ENCODE data around the gene FAXDC2. TPM values are rescaled to one million over a fixed set of nuclear protein-coding genes. Genes with fewer than 3 reads are reported as not detected.

Gene FAXDC2
- total RNA-seq, 2 experiments from 2014 or later = 0.10 to 0.13 TPM

DNA sequence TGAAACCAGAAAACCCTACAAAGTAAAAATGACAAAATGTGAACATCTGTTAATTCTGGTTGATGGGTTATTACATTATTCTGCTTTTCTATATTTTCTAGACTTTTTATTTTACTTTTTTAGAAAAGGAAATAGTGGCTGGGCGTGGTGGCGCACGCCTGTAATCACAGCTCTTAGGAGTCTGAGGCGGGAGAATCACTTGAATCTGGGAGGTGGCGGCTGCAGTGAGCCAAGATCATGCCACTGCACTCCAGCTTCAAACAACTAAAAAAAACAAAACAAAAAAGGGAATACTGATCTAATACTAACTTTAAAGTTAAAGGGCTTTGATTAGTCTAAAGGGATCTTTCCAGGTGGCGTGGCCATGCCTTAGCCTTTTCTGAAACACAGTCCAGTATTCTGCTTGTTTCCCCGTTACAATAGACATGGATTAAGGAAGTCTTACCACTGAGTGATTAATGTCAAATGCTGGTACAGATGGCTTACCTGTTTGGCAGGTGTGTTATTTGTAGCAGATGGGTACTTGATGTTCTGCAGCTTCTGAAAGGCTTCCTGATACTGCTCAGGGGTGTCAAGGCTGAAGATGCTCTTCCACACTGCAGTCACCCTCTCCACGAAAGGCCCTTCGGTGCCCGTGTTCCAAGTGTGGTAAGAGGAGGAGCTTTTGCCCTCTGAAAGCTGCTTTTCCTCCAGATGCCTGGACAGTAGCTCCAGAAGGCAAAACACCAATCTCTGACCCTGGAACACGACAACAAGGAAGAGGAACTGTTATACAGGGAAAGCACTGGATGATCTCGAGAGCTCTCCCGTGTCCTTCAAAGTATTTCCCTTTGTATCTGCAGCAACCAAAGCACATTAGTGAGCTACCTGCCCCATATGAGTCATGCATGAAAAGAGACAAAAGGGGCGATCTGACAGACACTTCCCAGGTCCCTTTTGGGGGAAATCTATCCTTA is 45.5 kb upstream of the FAXDC2 start:
- Histone ChIP-seq H3K36me3 (ENCODE audit: insufficient read depth, low read length) (peaks cover 96% of the 10 kb centered on the region), H4K20me1 (ENCODE audit: insufficient read depth, low read length) (no peaks in the 10 kb centered on the region), H3K9me2 (ENCODE audit: insufficient read depth, low read length) (no peaks in the 10 kb centered on the region), H3K79me2 (ENCODE audit: insufficient read depth, low read depth, low read length) (no peaks in the 10 kb centered on the region), H3K27ac (ENCODE audit: low read depth, low read length, poor library complexity, severe bottlenecking) (no peak overlapping the region), H3K4me2 (ENCODE audit: low read length) (no peak overlapping the region), H3K4me1 (ENCODE audit: insufficient read depth, low read length, poor library complexity, severe bottlenecking) (no peaks in the 10 kb centered on the region), H3K9me3 (ENCODE audit: low read length) (no peaks in the 10 kb centered on the region), H3K4me3 (ENCODE audit: low read depth, low read length, poor library complexity, severe bottlenecking) (no peak overlapping the region), H2AFZ (ENCODE audit: low read length) (no peak overlapping the region)
- ChIA-PET POLR2A (interaction anchor here (1.0 kb wide), 1 partner anchor 22 kb away, joined by 3 read pairs; no protein-coding TSS in a partner anchor), CTCF (ENCODE audit: unreplicated experiment) (no interaction called here)
- no peak for TF ChIP-seq EZH2phosphoT487 (IDR thresholded peaks at IDR 0.05; ENCODE audit: borderline replicate concordance, low read depth, low read length)
- BruUV-seq (replicated peaks) = no TSS peak
- intact Hi-C loops (cut with micrococcal nuclease; ENCODE audit: unreplicated experiment) = no loop called here
- no peak for DNase-seq (ENCODE audit: low spot score)

GRCh38 chr5:154893381-154893780 is 43.0 kb upstream of the FAXDC2 start:
- no peaks in the 10 kb centered on the region for H3K4me1 ChIP-seq (ENCODE audit: insufficient read depth, low read length, poor library complexity, severe bottlenecking)
- no TSS peak for BruUV-seq (replicated peaks)
- no peaks in the 10 kb centered on the region for H3K9me3 ChIP-seq (ENCODE audit: low read length)
- H3K79me2 ChIP-seq (ENCODE audit: insufficient read depth, low read depth, low read length) = no peaks in the 10 kb centered on the region
- intact Hi-C loops (cut with micrococcal nuclease; ENCODE audit: unreplicated experiment) = no loop called here
- H3K4me2 ChIP-seq (ENCODE audit: low read length) = no peak overlapping the region
- no peak overlapping the region for H3K27ac ChIP-seq (ENCODE audit: low read depth, low read length, poor library complexity, severe bottlenecking)
- no peak overlapping the region for H3K4me3 ChIP-seq (ENCODE audit: low read depth, low read length, poor library complexity, severe bottlenecking)
- no peaks in the 10 kb centered on the region for H4K20me1 ChIP-seq (ENCODE audit: insufficient read depth, low read length)
- POLR2A ChIA-PET = interaction anchor here (0.7 kb wide), 1 partner anchor 183 kb away, joined by 3 read pairs; no protein-coding TSS in a partner anchor
- H3K9me2 ChIP-seq (ENCODE audit: insufficient read depth, low read length) = no peaks in the 10 kb centered on the region
- H2AFZ ChIP-seq (ENCODE audit: low read length) = no peak overlapping the region
- no peak for DNase-seq (ENCODE audit: low spot score)
- peaks cover 96% of the 10 kb centered on the region for H3K36me3 ChIP-seq (ENCODE audit: insufficient read depth, low read length)
- CTCF ChIA-PET (ENCODE audit: unreplicated experiment) = no interaction called here
- TF ChIP-seq EZH2phosphoT487 (IDR thresholded peaks at IDR 0.05; ENCODE audit: borderline replicate concordance, low read depth, low read length) = no peak
- no peak for TF ChIP-seq CTCF (conservative IDR thresholded peaks at IDR 0.05; ENCODE audit: low read length)

GRCh38 chr5:154892369-154892771 is 42.0 kb upstream of the FAXDC2 start:
- intact Hi-C loops (cut with micrococcal nuclease; ENCODE audit: unreplicated experiment) = no loop called here
- ChIA-PET POLR2A (no interaction called here), CTCF (ENCODE audit: unreplicated experiment) (no interaction called here)
- no peak for DNase-seq (ENCODE audit: low spot score)
- Histone ChIP-seq H3K4me3 (ENCODE audit: low read depth, low read length, poor library complexity, severe bottlenecking) (no peak overlapping the region), H3K27ac (ENCODE audit: low read depth, low read length, poor library complexity, severe bottlenecking) (no peak overlapping the region), H3K36me3 (ENCODE audit: insufficient read depth, low read length) (peaks cover 96% of the 10 kb centered on the region), H3K9me2 (ENCODE audit: insufficient read depth, low read length) (no peaks in the 10 kb centered on the region), H2AFZ (ENCODE audit: low read length) (no peak overlapping the region), H3K79me2 (ENCODE audit: insufficient read depth, low read depth, low read length) (no peaks in the 10 kb centered on the region), H3K4me2 (ENCODE audit: low read length) (no peak overlapping the region), H3K9me3 (ENCODE audit: low read length) (no peaks in the 10 kb centered on the region), H4K20me1 (ENCODE audit: insufficient read depth, low read length) (no peaks in the 10 kb centered on the region), H3K4me1 (ENCODE audit: insufficient read depth, low read length, poor library complexity, severe bottlenecking) (no peaks in the 10 kb centered on the region)
- TF ChIP-seq CTCF (conservative IDR thresholded peaks at IDR 0.05; ENCODE audit: low read length) (no peak), EZH2phosphoT487 (IDR thresholded peaks at IDR 0.05; ENCODE audit: borderline replicate concordance, low read depth, low read length) (no peak)
- no TSS peak for BruUV-seq (replicated peaks)

Measured in OCI-LY7 (cell line).